ENCODE measurements around the gene PPP1R14B. TPM values are rescaled to one million over a fixed set of nuclear protein-coding genes. Genes with fewer than 3 reads are reported as not detected.

Gene PPP1R14B
- total RNA-seq, 2 experiments from 2014 or later, result 332 to 336 TPM

GRCh38 chr11:64268025-64268892 lies 21.5 kb upstream of the PPP1R14B start:
- no peaks in the 10 kb centered on the region for H3K27me3 Mint-ChIP-seq
- H3K27ac Mint-ChIP-seq, result peak overlapping the region; percentile 91
- no peak for DNase-seq
- peaks cover 15% of the 10 kb centered on the region for H3K4me1 Mint-ChIP-seq
- H3K36me3 Mint-ChIP-seq, result peaks cover 14% of the 10 kb centered on the region
- no peaks in the 10 kb centered on the region for H3K9me3 Mint-ChIP-seq
- H3K4me3 Mint-ChIP-seq, result peak overlapping the region; percentile 95

- Mint-ChIP-seq H3K9me3 (no peaks in the 10 kb centered on the region), H3K4me3 (peak overlapping the region; percentile 95), H3K4me1 (peaks cover 14% of the 10 kb centered on the region), H3K27me3 (no peaks in the 10 kb centered on the region), H3K36me3 (peaks cover 14% of the 10 kb centered on the region), H3K27ac (no peak overlapping the region)
- no peak for DNase-seq
These were observed 20.6 kb upstream of the PPP1R14B start for GRCh38 chr11:64267207-64267945.

GRCh38 chr11:64266339-64266738 lies 19.6 kb upstream of the PPP1R14B start:
- Mint-ChIP-seq H3K4me3 (no peak overlapping the region), H3K4me1 (peaks cover 9% of the 10 kb centered on the region), H3K27me3 (no peaks in the 10 kb centered on the region), H3K9me3 (no peaks in the 10 kb centered on the region), H3K36me3 (peaks cover 11% of the 10 kb centered on the region), H3K27ac (no peak overlapping the region)
- DNase-seq, result no peak

- H3K27ac Mint-ChIP-seq, result no peak overlapping the region
- no peaks in the 10 kb centered on the region for H3K27me3 Mint-ChIP-seq
- no peaks in the 10 kb centered on the region for H3K9me3 Mint-ChIP-seq
- DNase-seq, result no peak
- no peak overlapping the region for H3K4me3 Mint-ChIP-seq
- peaks cover 9% of the 10 kb centered on the region for H3K4me1 Mint-ChIP-seq
- peaks cover 11% of the 10 kb centered on the region for H3K36me3 Mint-ChIP-seq
These were observed 18.7 kb upstream of the PPP1R14B start for GRCh38 chr11:64265176-64266160.

- H3K4me3 Mint-ChIP-seq, result no peak overlapping the region
- no peaks in the 10 kb centered on the region for H3K9me3 Mint-ChIP-seq
- H3K36me3 Mint-ChIP-seq, result peaks cover 12% of the 10 kb centered on the region
- no peaks in the 10 kb centered on the region for H3K27me3 Mint-ChIP-seq
- H3K27ac Mint-ChIP-seq, result no peak overlapping the region
- H3K4me1 Mint-ChIP-seq, result peaks cover 18% of the 10 kb centered on the region
- DNase-seq, result no peak
These were observed 17.7 kb upstream of the PPP1R14B start for GRCh38 chr11:64264371-64264852.

- H3K4me1 Mint-ChIP-seq, result peaks cover 16% of the 10 kb centered on the region
- H3K27me3 Mint-ChIP-seq, result no peaks in the 10 kb centered on the region
- H3K4me3 Mint-ChIP-seq, result no peak overlapping the region
- peaks cover 12% of the 10 kb centered on the region for H3K36me3 Mint-ChIP-seq
- H3K9me3 Mint-ChIP-seq, result no peaks in the 10 kb centered on the region
- H3K27ac Mint-ChIP-seq, result no peak overlapping the region
- no peak for DNase-seq
These were observed 17.2 kb upstream of the PPP1R14B start for GRCh38 chr11:64263947-64264317.

- DNase-seq, result no peak
- H3K4me1 Mint-ChIP-seq, result peaks cover 13% of the 10 kb centered on the region
- no peak overlapping the region for H3K4me3 Mint-ChIP-seq
- H3K36me3 Mint-ChIP-seq, result peaks cover 9% of the 10 kb centered on the region
- no peaks in the 10 kb centered on the region for H3K27me3 Mint-ChIP-seq
- H3K27ac Mint-ChIP-seq, result no peak overlapping the region
- H3K9me3 Mint-ChIP-seq, result no peaks in the 10 kb centered on the region
These were observed 16.5 kb upstream of the PPP1R14B start for GRCh38 chr11:64263021-64263946.

GRCh38 chr11:64262271-64263002 lies 15.7 kb upstream of the PPP1R14B start:
- Mint-ChIP-seq H3K36me3 (peaks cover 11% of the 10 kb centered on the region), H3K9me3 (no peaks in the 10 kb centered on the region), H3K27me3 (no peaks in the 10 kb centered on the region), H3K27ac (peak overlapping the region; percentile 34), H3K4me3 (no peak overlapping the region), H3K4me1 (peaks cover 9% of the 10 kb centered on the region)
- no peak for DNase-seq

GRCh38 chr11:64261556-64262080 lies 14.9 kb upstream of the PPP1R14B start:
- peaks cover 9% of the 10 kb centered on the region for H3K4me1 Mint-ChIP-seq
- peak overlapping the region; percentile 34 for H3K27ac Mint-ChIP-seq
- H3K27me3 Mint-ChIP-seq, result no peaks in the 10 kb centered on the region
- no peaks in the 10 kb centered on the region for H3K9me3 Mint-ChIP-seq
- no peak overlapping the region for H3K4me3 Mint-ChIP-seq
- peaks cover 11% of the 10 kb centered on the region for H3K36me3 Mint-ChIP-seq
- DNase-seq, result no peak

GRCh38 chr11:64260147-64260708 lies 13.5 kb upstream of the PPP1R14B start:
- no peaks in the 10 kb centered on the region for H3K9me3 Mint-ChIP-seq
- no peak for DNase-seq
- H3K36me3 Mint-ChIP-seq, result peaks cover 9% of the 10 kb centered on the region
- no peaks in the 10 kb centered on the region for H3K27me3 Mint-ChIP-seq
- H3K4me1 Mint-ChIP-seq, result peaks cover 9% of the 10 kb centered on the region
- no peak overlapping the region for H3K27ac Mint-ChIP-seq
- H3K4me3 Mint-ChIP-seq, result no peak overlapping the region

GRCh38 chr11:64259533-64260067 lies 12.9 kb upstream of the PPP1R14B start:
- peaks cover 9% of the 10 kb centered on the region for H3K36me3 Mint-ChIP-seq
- no peak overlapping the region for H3K4me3 Mint-ChIP-seq

GRCh38 chr11:64258946-64259532 lies 12.3 kb upstream of the PPP1R14B start:
- no peaks in the 10 kb centered on the region for H3K9me3 Mint-ChIP-seq
- no peak for DNase-seq
- H3K4me3 Mint-ChIP-seq, result no peak overlapping the region
- H3K36me3 Mint-ChIP-seq, result peaks cover 9% of the 10 kb centered on the region
- H3K4me1 Mint-ChIP-seq, result peaks cover 9% of the 10 kb centered on the region
- H3K27me3 Mint-ChIP-seq, result no peaks in the 10 kb centered on the region
- H3K27ac Mint-ChIP-seq, result no peak overlapping the region

More at GRCh38 chr11:64259533-64260067, 12.9 kb upstream of the PPP1R14B start:
- Mint-ChIP-seq H3K27me3 (no peaks in the 10 kb centered on the region), H3K9me3 (no peaks in the 10 kb centered on the region), H3K27ac (no peak overlapping the region), H3K4me1 (peaks cover 9% of the 10 kb centered on the region)
- DNase-seq, result no peak

Measured in activated naive CD8-positive, alpha-beta T cell treated with anti-CD3 and anti-CD28 coated beads for 36 hours (primary cell).